Measurements from ENCODE around the gene MCF2L2.
"Not testable (repeated sequence)": the region's sequence is repeated elsewhere in the genome, so short reads cannot be mapped to it uniquely, and the experiment has no call there.

The MCF2L2 gene

GRCh38 chr3:183427876-183428446 is 458 bp downstream of the MCF2L2 start:
- TF ChIP-seq CTCF (conservative IDR thresholded peaks at IDR 0.05; ENCODE audit: low read depth, low read length): no peak
- no peaks in the 10 kb centered on the region for H3K79me2 ChIP-seq (ENCODE audit: insufficient read depth, low read depth)
- H3K4me3 ChIP-seq (IDR thresholded peaks at IDR 0.05; ENCODE audit: insufficient read depth, low read depth, low read length): no peak overlapping the region
- no peak overlapping the region for H3K27ac ChIP-seq
- H3K4me2 ChIP-seq: peak overlapping the region; percentile 97
- peak overlapping the region; percentile 45; the same call in 1 of the 2 replicates for H3K9ac ChIP-seq
- H4K20me1 ChIP-seq (ENCODE audit: insufficient read depth): no peaks in the 10 kb centered on the region
- peak overlapping the region; percentile 97 for H2AFZ ChIP-seq (ENCODE audit: low read depth)
- H3K36me3 ChIP-seq (ENCODE audit: insufficient read depth): no peaks in the 10 kb centered on the region
- H3K27me3 ChIP-seq (ENCODE audit: insufficient read depth, low read depth): no peaks in the 10 kb centered on the region
- no peaks in the 10 kb centered on the region for H3K4me1 ChIP-seq (ENCODE audit: low read depth, poor library complexity, severe bottlenecking)

GRCh38 chr3:183427196-183427875 is 1.1 kb downstream of the MCF2L2 start:
- Histone ChIP-seq H3K27me3 (ENCODE audit: insufficient read depth, low read depth) (no peaks in the 10 kb centered on the region), H3K4me3 (IDR thresholded peaks at IDR 0.05; ENCODE audit: insufficient read depth, low read depth, low read length) (no peak overlapping the region), H3K9ac (no peak overlapping the region), H4K20me1 (ENCODE audit: insufficient read depth) (no peaks in the 10 kb centered on the region), H3K4me2 (peak overlapping the region; percentile 97), H2AFZ (ENCODE audit: low read depth) (peak overlapping the region; percentile 97; the same call in 1 of the 2 replicates), H3K27ac (no peak overlapping the region), H3K36me3 (ENCODE audit: insufficient read depth) (no peaks in the 10 kb centered on the region), H3K4me1 (ENCODE audit: low read depth, poor library complexity, severe bottlenecking) (no peaks in the 10 kb centered on the region), H3K79me2 (ENCODE audit: insufficient read depth, low read depth) (no peaks in the 10 kb centered on the region)
- TF ChIP-seq CTCF (conservative IDR thresholded peaks at IDR 0.05; ENCODE audit: low read depth, low read length): no peak

GRCh38 chr3:183418807-183419206 is 9.6 kb downstream of the MCF2L2 start:
- H3K4me3 ChIP-seq (IDR thresholded peaks at IDR 0.05; ENCODE audit: insufficient read depth, low read depth, low read length); H3K4me2 ChIP-seq; H2AFZ ChIP-seq (ENCODE audit: low read depth); H3K27me3 ChIP-seq (ENCODE audit: insufficient read depth, low read depth); H3K36me3 ChIP-seq (ENCODE audit: insufficient read depth); H3K27ac ChIP-seq; H3K79me2 ChIP-seq (ENCODE audit: insufficient read depth, low read depth); H3K4me1 ChIP-seq (ENCODE audit: low read depth, poor library complexity, severe bottlenecking); H4K20me1 ChIP-seq (ENCODE audit: insufficient read depth); H3K9ac ChIP-seq: not testable (repeated sequence)

- no peak overlapping the region for H3K27ac ChIP-seq
- no peaks in the 10 kb centered on the region for H3K79me2 ChIP-seq (ENCODE audit: insufficient read depth, low read depth)
- no peak overlapping the region for H3K4me3 ChIP-seq (IDR thresholded peaks at IDR 0.05; ENCODE audit: insufficient read depth, low read depth, low read length)
- no peak overlapping the region for H3K4me2 ChIP-seq
- no peak overlapping the region for H2AFZ ChIP-seq (ENCODE audit: low read depth)
- no peaks in the 10 kb centered on the region for H3K27me3 ChIP-seq (ENCODE audit: insufficient read depth, low read depth)
- no peaks in the 10 kb centered on the region for H3K4me1 ChIP-seq (ENCODE audit: low read depth, poor library complexity, severe bottlenecking)
- H3K36me3 ChIP-seq (ENCODE audit: insufficient read depth): no peaks in the 10 kb centered on the region
- TF ChIP-seq CTCF (conservative IDR thresholded peaks at IDR 0.05; ENCODE audit: low read depth, low read length): no peak
- no peaks in the 10 kb centered on the region for H4K20me1 ChIP-seq (ENCODE audit: insufficient read depth)
- no peak overlapping the region for H3K9ac ChIP-seq
Observed at GRCh38 chr3:183411216-183411922, 17.1 kb downstream of the MCF2L2 start.
